GM13976 (cell line): ENCODE data around the gene WDHD1.
A peak's percentile ranks its signal among the peaks of the same experiment; 100 is the strongest.
"Not testable (repeated sequence)": the region's sequence is repeated elsewhere in the genome, so short reads cannot be mapped to it uniquely, and the experiment has no call there.

ENCODE experiments used
- DNase-seq: peaks from one replicate; pipeline ENCODE4 v3.0.0; 2012; ENCODE audit warnings: low spot score
- in situ Hi-C: fragments of 300-500 bp; cut with MboI; formaldehyde crosslinking; loops from one replicate; pipeline ENCODE4 v1.12.0; 2022; ENCODE audit warnings: low sequenced_read_pairs, mixed read lengths, inconsistent platforms; ENCODE audit not compliant: unreplicated experiment
- TF ChIP-seq, protein P1 (sequence below): IDR thresholded peaks from 2 replicates; pipeline ENCODE4 v1.5.1; 2012; ENCODE audit warnings: borderline replicate concordance, mild to moderate bottlenecking; ENCODE audit not compliant: insufficient read depth; ENCODE audit errors: extremely low read depth, missing control alignments, control extremely low read depth

The WDHD1 gene

GRCh38 chr14:54902143-54902520 lies 124.8 kb downstream of the WDHD1 start:
- peak; percentile 70 for DNase-seq
- in situ Hi-C loops = no loop called here
- TF ChIP-seq, protein P1, sequence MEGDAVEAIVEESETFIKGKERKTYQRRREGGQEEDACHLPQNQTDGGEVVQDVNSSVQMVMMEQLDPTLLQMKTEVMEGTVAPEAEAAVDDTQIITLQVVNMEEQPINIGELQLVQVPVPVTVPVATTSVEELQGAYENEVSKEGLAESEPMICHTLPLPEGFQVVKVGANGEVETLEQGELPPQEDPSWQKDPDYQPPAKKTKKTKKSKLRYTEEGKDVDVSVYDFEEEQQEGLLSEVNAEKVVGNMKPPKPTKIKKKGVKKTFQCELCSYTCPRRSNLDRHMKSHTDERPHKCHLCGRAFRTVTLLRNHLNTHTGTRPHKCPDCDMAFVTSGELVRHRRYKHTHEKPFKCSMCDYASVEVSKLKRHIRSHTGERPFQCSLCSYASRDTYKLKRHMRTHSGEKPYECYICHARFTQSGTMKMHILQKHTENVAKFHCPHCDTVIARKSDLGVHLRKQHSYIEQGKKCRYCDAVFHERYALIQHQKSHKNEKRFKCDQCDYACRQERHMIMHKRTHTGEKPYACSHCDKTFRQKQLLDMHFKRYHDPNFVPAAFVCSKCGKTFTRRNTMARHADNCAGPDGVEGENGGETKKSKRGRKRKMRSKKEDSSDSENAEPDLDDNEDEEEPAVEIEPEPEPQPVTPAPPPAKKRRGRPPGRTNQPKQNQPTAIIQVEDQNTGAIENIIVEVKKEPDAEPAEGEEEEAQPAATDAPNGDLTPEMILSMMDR = no peak

DNA sequence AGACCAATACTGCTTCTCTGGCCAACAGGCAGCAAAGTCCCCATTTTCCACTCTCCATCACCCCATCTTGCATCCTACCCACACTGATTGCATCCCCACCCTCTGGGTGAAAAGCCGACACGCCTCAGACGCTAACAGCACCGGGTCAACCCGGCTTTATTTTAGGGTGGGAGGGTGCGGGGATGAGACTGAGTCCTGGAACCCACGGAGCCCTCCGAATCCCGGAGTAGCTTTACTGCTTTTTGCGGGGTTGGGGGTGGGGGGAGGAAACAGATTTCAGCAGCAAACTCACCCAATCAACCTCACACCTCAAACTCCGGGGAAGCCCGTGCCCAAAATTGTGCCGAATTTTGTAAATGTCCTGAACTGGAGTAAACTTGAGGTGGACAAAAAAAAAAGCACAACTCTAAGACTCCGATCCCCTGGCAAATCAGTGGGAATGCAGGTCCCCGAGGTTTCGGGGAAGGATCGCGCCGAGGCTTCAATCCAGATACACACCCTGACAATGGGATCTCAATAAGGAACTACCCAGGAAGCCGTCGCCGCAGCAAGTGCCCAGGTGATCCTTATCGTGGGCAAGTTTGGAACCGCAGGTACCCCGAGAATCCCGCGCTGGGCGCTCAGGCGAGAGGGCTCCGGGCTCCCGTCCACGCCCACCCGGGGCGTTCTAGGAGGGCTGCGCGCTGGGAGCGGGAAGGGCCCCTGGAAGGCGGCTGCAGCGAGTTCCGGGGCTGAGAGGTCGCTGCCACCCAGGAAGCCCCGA lies 125.3 kb downstream of the WDHD1 start:
- no peak for DNase-seq
- TF ChIP-seq, protein P1 = no peak

DNA sequence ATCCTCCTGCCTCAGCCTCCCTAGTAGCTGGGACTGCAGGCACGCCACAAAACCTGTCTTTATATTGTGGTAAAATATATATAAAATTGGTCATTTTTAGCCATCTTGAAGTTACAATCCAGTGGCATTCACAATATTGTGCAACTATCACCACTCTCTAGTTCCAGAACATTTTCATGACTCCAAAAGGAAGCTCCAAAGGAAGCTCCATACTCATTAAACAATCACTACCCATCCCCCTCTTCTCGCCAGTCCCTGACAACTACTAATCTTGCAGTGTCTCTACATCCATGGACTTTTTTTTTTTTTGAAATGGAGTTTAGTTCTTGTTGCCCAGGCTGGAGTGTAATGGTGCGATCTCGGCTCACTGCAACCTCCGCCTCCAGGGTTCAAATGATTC lies 127.3 kb downstream of the WDHD1 start:
- TF ChIP-seq, protein P1 = no peak
- in situ Hi-C loops = no loop called here

More for the DNA sequence above, 125.3 kb downstream of the WDHD1 start:
- in situ Hi-C loops = no loop called here

GRCh38 chr14:54897809-54898555 lies 128.9 kb downstream of the WDHD1 start:
- in situ Hi-C loops, DNase-seq: not testable (repeated sequence)

More for the DNA sequence above, 127.3 kb downstream of the WDHD1 start:
- no peak for DNase-seq

GRCh38 chr14:54895683-54896082 lies 131.2 kb downstream of the WDHD1 start:
- TF ChIP-seq, protein P1 = no peak
- no peak for DNase-seq
- in situ Hi-C loops = no loop called here

DNA sequence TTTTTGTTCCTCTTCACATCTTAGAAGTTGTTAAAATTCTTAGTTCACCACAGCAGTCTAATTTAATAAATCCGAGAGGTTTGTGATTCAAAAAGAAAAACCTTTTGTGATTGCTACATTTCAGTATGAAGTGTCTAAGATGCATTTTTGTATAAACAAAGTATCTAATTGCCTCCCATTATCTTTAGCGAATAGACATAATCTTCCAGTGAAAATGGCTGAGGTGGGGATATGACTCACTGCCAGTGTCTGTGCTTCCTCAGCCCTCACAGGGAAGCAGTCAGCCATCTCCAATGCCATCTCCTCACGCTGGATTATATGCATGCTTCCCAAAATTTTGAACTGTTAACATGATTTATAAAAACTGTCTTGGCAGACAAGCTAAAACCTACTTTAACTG lies 131.9 kb downstream of the WDHD1 start:
- no peak for DNase-seq
- in situ Hi-C loops = no loop called here
- TF ChIP-seq, protein P1 = no peak
